ENCODE data around the gene TRPV5. TPM values are rescaled to one million over a fixed set of nuclear protein-coding genes. Genes with fewer than 3 reads are reported as not detected.

The TRPV5 gene
- total and polyA plus RNA-seq, 2 donors (not counting 3 experiments of a cell fraction or from before 2014, with no cell fraction given): not detected

GRCh38 chr7:142896741-142897379 lies 36.7 kb downstream of the TRPV5 start:
- dilution Hi-C loops (cut with MboI; ENCODE audit: extremely low pct_ligation_motif_present, low sequenced_read_pairs) (no loop called here), intact Hi-C loops (cut with micrococcal nuclease) (no loop called here)
- H2AFZ ChIP-seq (ENCODE audit: low read depth, low read length): no peak overlapping the region
- no peak overlapping the region for H3K9ac ChIP-seq (replicated peaks; ENCODE audit: extremely low read depth, insufficient read depth, low read length)
- no peak for DNase-seq (ENCODE audit: low read depth, low spot score)
- TF ChIP-seq MAX (IDR thresholded peaks at IDR 0.05; ENCODE audit: insufficient read depth, insufficient read length) (no peak), GATA2 (IDR thresholded peaks at IDR 0.05; ENCODE audit: insufficient read depth, insufficient read length, low read depth, low read length) (no peak), FOS (IDR thresholded peaks at IDR 0.05; ENCODE audit: borderline replicate concordance, insufficient read depth, low read length) (no peak), POLR2AphosphoS5 (IDR thresholded peaks at IDR 0.05; ENCODE audit: insufficient read depth, low read depth, low read length) (no peak), POLR2A (IDR thresholded peaks at IDR 0.05; ENCODE audit: low read depth, low read length) (no peak), MYC (IDR thresholded peaks at IDR 0.05; ENCODE audit: low read depth, low read length) (no peak), EZH2 (IDR thresholded peaks at IDR 0.05; ENCODE audit: borderline replicate concordance, low read depth, low read length, severe bottlenecking) (no peak), JUN (IDR thresholded peaks at IDR 0.05; ENCODE audit: borderline replicate concordance, insufficient read depth, insufficient read length, low read depth) (no peak), CTCF (IDR thresholded peaks at IDR 0.05; ENCODE audit: extremely low read depth in 1 of 2, insufficient read depth in 1 of 2, low read depth in 1 of 2, low read length in 2 of 2) (no peak)
- H3K27me3 ChIP-seq (ENCODE audit: control insufficient read depth in 2 of 2, insufficient read depth in 2 of 2, low read length in 2 of 2): peaks cover 0 to 2% of the 10 kb centered on the region in 2 experiments
- CTCF ChIA-PET: no interaction called here
- no peak for FAIRE-seq
- H3K27ac ChIP-seq (ENCODE audit: insufficient read depth, low read depth, low read length): no peak overlapping the region
- BruUV-seq (replicated peaks): no TSS peak
- H3K36me3 ChIP-seq (ENCODE audit: control insufficient read depth in 2 of 2, extremely low read depth in 1 of 2, insufficient read depth in 2 of 2, low read length in 2 of 2): no peaks in the 10 kb centered on the region
- H3K4me3 ChIP-seq (replicated peaks in 1 of 3; ENCODE audit: insufficient read depth in 1 of 3, low read depth in 1 of 3, low read length in 3 of 3): no peak overlapping the region
- POLR2A ChIA-PET: no interaction called here
- no peaks in the 10 kb centered on the region for H3K9me3 ChIP-seq (replicated peaks; ENCODE audit: control insufficient read depth, insufficient read depth, low read length)
- no peaks in the 10 kb centered on the region for H3K9me1 ChIP-seq (replicated peaks; ENCODE audit: control insufficient read depth, extremely low read depth, insufficient read depth, low read length)
- no peaks in the 10 kb centered on the region for H3K79me2 ChIP-seq (ENCODE audit: control insufficient read depth, insufficient read depth, low read length)
- no peaks in the 10 kb centered on the region for H4K20me1 ChIP-seq (replicated peaks; ENCODE audit: control insufficient read depth, extremely low read depth, insufficient read depth, low read length)
- H3K4me2 ChIP-seq (ENCODE audit: insufficient read depth, low read length): no peak overlapping the region
- H3K4me1 ChIP-seq (ENCODE audit: control insufficient read depth, extremely low read depth, insufficient read depth, low read length): no peaks in the 10 kb centered on the region
